ENCODE data around the gene F5. TPM values are rescaled to one million over a fixed set of nuclear protein-coding genes. Genes with fewer than 3 reads are reported as not detected.

F5 gene
- total RNA-seq, 4 donors from 2014 or later, result 1.4 to 5.0 (median 3.7) TPM

DNA sequence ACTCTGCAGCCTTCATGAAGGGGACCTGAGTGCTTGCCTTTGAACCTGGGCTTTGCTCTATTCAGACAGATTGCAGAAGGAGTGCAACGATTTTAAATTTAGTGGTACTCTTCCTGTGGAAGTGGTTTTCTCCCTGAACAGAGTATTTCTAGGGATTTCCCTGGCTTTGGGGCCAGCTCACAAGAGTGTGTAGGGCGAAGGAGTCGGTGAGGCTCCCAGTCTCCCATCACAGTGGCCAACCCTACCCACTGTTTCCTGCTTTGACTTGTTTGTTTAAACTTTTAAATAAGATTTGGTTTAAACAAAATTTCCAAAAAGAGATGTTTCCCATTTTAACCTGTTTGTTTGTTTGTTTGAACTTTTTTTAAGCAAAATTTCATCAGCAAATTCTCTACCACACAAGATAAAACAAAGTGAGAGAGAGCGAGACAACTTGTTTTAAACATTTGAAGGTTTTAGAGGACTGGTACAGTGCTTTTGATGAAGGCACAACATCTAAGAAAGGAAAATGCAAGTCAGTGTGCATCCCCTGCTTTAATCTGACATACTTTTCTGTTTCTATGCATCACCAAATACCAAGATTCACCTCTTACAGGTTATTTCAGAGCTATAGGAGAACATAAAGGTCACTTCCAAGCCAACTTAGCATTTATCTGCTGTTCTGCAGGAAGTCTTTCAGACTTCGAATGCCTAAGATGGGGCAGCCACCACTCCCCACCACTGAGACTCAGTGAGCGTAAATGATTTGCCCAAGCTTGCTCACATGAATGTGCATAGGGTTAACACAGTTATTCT, 37.0 kb upstream of the F5 start:
- DNase-seq (ENCODE audit: low spot score) (no peak), ATAC-seq (ENCODE audit: low FRiP score) (no peak)
- TF ChIP-seq, protein P1, sequence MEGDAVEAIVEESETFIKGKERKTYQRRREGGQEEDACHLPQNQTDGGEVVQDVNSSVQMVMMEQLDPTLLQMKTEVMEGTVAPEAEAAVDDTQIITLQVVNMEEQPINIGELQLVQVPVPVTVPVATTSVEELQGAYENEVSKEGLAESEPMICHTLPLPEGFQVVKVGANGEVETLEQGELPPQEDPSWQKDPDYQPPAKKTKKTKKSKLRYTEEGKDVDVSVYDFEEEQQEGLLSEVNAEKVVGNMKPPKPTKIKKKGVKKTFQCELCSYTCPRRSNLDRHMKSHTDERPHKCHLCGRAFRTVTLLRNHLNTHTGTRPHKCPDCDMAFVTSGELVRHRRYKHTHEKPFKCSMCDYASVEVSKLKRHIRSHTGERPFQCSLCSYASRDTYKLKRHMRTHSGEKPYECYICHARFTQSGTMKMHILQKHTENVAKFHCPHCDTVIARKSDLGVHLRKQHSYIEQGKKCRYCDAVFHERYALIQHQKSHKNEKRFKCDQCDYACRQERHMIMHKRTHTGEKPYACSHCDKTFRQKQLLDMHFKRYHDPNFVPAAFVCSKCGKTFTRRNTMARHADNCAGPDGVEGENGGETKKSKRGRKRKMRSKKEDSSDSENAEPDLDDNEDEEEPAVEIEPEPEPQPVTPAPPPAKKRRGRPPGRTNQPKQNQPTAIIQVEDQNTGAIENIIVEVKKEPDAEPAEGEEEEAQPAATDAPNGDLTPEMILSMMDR (IDR thresholded peaks at IDR 0.05), result no peak

DNA sequence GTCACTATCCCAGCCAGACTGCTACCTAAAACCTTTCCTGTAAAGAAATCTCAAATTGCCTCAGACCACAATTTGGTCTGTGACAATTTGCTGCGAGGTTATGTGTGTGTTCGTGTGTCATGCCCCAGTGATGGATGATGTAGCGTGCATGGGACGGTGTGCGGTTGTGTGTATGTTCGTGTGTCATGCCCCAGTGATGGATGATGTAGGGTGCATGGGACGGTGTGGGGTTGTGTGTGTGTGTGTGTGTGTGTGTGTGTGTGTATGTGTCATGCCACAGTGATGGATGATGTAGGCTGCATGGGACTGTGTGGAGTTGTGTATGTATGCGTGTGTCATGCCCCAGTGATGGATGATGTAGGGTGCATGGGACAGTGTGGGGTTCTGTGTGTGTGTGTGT, 34.3 kb upstream of the F5 start:
- ATAC-seq (ENCODE audit: low FRiP score) (no peak), DNase-seq (ENCODE audit: low spot score) (no peak)
- TF ChIP-seq, protein P1 (IDR thresholded peaks at IDR 0.05), result no peak

DNA sequence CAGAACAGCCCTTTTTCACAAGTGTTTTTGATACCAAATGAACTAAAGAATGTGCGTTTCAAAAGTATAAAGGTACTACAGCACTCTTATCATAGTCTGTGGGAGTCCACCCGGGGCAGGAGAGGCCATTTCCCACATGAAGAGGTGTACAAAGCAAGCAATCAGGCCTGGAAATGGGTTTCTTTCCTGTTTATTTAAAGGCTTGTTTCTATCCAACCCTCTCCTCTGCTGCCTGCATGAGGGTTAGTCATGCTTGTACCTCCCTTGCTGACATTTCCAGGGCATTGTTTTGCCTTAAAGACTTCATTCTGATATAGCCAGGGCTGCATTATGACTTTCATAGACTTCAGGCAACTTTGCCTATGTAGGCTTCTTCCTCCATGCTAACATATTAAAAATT, 32.1 kb upstream of the F5 start:
- ATAC-seq (ENCODE audit: low FRiP score) (no peak), DNase-seq (ENCODE audit: low spot score) (no peak)
- TF ChIP-seq, protein P1 (IDR thresholded peaks at IDR 0.05), result no peak

DNA sequence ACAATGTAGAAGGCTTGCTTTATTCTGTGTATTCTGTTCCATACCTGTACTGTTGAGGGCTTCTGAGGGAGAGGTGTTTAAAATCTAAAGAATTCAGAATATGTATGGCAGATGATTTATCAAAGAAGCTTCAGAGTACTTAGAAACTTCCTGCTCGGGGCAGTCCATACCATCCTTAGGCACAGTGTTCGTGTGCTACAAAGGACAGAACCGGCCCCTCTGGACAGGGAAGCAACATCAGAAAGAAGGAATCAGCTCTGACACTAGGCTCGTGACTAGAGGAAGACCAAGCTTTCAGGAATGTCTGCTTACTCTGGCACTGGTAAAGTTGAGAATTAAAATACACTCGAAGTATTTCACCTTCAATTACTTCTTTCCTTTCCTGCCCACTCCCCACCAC, 29.5 kb upstream of the F5 start:
- ATAC-seq (ENCODE audit: low FRiP score), result no peak
- TF ChIP-seq, protein P1 (IDR thresholded peaks at IDR 0.05), result no peak
- no peak for DNase-seq (ENCODE audit: low spot score)

DNA sequence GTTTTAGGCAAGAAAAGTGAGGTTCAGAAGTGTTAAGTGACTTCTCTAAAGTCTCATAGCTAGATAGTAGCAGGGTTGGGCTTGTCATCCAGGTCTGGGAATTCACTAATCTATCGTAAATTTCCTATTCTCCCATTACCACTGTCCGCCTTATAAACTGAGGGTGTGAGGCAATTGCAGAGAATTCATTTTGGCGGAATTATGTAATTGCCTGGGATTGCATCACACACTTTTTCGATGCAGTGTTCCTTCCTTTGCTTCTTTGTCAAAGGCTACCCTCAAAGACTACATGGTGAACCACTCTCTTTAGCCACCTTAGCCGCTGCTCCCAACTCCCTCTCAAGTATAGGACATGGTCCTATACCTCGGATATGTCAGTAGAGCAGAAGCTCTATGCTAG, 24.6 kb upstream of the F5 start:
- ATAC-seq (ENCODE audit: low FRiP score), result no peak

DNA sequence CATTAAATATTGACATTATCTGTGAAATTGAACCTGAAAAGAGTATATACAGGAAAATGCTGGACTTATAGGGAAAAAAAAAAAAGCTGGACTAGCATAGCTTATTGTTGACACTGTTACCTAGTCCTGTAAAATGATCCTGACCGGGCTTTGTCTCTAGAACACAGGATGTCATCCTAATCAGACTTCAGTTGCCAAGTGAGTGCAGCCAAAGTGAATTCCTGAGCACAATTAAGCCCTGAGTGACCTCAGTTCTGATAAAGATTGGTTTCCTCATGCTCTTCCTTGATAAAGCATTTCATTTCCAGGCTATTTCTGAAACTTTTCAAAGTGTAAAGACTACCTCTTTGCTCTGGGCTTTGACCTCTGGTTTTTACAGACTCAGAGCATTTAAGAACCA, 23.8 kb upstream of the F5 start:
- TF ChIP-seq, protein P1 (IDR thresholded peaks at IDR 0.05), result no peak
- DNase-seq (ENCODE audit: low spot score) (no peak), ATAC-seq (ENCODE audit: low FRiP score) (no peak)

More for the DNA sequence above, 24.6 kb upstream of the F5 start:
- no peak for DNase-seq (ENCODE audit: low spot score)
- TF ChIP-seq, protein P1 (IDR thresholded peaks at IDR 0.05), result no peak

DNA sequence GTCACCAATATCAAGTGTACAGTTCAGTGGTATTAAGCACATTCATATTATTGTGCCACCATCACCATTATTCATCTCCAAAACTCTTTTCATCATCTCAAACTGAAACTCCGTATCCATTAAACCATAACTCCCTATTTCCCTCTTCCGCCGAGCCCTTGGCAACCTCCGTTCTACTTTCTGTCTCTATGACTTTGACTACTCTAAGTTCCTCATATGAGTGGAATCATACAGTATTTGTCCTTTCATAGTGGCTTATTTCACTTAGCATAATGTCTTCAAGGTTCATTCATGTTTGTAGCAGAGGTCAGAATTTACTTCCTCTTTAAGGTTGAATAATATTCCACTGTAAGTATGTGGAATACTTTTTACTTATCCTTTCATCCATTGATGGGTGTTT, 21.9 kb upstream of the F5 start:
- ATAC-seq (ENCODE audit: low FRiP score) (no peak), DNase-seq (ENCODE audit: low spot score) (no peak)
- TF ChIP-seq, protein P1 (IDR thresholded peaks at IDR 0.05), result no peak
